HEK293T (cell line): ENCODE measurements around the gene CCL25.

ENCODE experiments used
- NFRKB ChIP-seq: fragments of 450-650 bp; IDR thresholded peaks from 2 replicates; pipeline ENCODE4 v1.6.1; 2016; ENCODE audit warnings: mild to moderate bottlenecking, moderate library complexity
- SP1 ChIP-seq: fragments of 450-650 bp; IDR thresholded peaks from 2 replicates; pipeline ENCODE4 v1.6.1; 2017
- SUZ12 ChIP-seq: fragments of 450-650 bp; IDR thresholded peaks from 2 replicates; pipeline ENCODE4 v1.6.1; 2016; ENCODE audit warnings: mild to moderate bottlenecking
- TARDBP ChIP-seq: fragments of 450-650 bp; IDR thresholded peaks from 2 replicates; pipeline ENCODE4 v1.6.1; 2016

GRCh38 chr19:8084152-8084551 lies 31.6 kb downstream of the CCL25 start:
- TF ChIP-seq NFRKB (no peak), TARDBP (no peak), SP1 (no peak), SUZ12 (no peak)
